Astrocyte of the spinal cord (primary cell): ENCODE data around the gene NECTIN4.

Source experiments
- DNase-seq: peaks from one replicate; pipeline ENCODE4 v3.0.0; 2011; ENCODE audit warnings: low read depth, low spot score
- H3K4me3 ChIP-seq: 2 replicates; pipeline ENCODE4 v1.5.1; 2011; ENCODE audit warnings: low read depth, mild to moderate bottlenecking, low read length, moderate library complexity
- in situ Hi-C: cut with HindIII; loops from 2 replicates; pipeline ENCODE4 v1.10.0; 2017; ENCODE audit warnings: low sequenced_read_pairs
- TF ChIP-seq, protein P1 (sequence below): IDR thresholded peaks from 2 replicates; pipeline ENCODE4 v1.5.1; 2012; ENCODE audit warnings: low read depth, mild to moderate bottlenecking, low read length, inconsistent platforms

Gene NECTIN4

GRCh38 chr1:161113915-161114314 lies 24.6 kb upstream of the NECTIN4 start:
- DNase-seq: no peak
- H3K4me3 ChIP-seq: no peak overlapping the region
- in situ Hi-C loops: no loop called here
- TF ChIP-seq, protein P1, sequence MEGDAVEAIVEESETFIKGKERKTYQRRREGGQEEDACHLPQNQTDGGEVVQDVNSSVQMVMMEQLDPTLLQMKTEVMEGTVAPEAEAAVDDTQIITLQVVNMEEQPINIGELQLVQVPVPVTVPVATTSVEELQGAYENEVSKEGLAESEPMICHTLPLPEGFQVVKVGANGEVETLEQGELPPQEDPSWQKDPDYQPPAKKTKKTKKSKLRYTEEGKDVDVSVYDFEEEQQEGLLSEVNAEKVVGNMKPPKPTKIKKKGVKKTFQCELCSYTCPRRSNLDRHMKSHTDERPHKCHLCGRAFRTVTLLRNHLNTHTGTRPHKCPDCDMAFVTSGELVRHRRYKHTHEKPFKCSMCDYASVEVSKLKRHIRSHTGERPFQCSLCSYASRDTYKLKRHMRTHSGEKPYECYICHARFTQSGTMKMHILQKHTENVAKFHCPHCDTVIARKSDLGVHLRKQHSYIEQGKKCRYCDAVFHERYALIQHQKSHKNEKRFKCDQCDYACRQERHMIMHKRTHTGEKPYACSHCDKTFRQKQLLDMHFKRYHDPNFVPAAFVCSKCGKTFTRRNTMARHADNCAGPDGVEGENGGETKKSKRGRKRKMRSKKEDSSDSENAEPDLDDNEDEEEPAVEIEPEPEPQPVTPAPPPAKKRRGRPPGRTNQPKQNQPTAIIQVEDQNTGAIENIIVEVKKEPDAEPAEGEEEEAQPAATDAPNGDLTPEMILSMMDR: no peak

GRCh38 chr1:161111527-161111926 lies 22.2 kb upstream of the NECTIN4 start:
- DNase-seq: no peak
- H3K4me3 ChIP-seq: no peak overlapping the region
- in situ Hi-C loops: no loop called here
- TF ChIP-seq, protein P1: no peak

DNA sequence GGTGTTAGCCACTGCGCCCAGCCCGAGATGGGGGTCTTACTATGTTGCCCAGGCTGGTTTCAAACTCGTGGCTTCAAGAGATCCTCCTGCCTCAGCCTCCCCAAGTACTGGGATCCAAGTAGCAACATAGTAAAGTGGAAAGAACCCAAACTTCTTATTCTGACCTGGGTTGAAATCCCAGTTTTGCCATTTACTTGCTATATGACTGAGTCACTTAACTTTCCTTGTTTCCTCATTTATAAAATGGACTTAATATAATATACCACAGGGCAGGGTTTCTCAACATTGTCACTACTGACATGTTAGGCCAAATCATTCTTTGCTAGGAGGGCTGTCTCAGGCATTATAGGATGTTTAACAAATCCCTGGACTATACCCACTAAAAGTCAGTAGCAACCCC lies 21.8 kb upstream of the NECTIN4 start:
- TF ChIP-seq, protein P1: no peak
- no peak for DNase-seq
- in situ Hi-C loops: no loop called here
- H3K4me3 ChIP-seq: no peak overlapping the region

GRCh38 chr1:161106431-161106830 lies 17.1 kb upstream of the NECTIN4 start:
- in situ Hi-C loops: no loop called here
- H3K4me3 ChIP-seq: no peak overlapping the region
- no peak for DNase-seq
- TF ChIP-seq, protein P1: no peak

DNA sequence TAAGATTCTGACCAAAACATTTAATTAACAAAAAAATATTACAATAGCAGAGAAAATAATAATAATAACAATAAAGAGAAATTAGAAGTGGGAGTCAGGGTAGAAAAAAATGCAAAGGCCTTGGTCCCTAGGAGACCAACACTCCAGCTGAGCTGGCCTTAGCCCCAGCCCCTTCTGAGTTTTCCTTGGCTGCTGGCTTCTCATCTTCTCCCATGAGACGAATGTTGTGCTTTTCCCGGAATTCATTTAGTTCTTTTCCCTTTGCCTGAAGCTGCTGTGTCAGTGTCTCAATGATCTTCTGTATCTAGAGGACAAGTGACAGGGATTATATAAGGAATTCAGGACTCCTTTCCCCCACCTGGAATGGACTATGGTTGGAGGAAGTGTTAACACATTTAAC lies 11.2 kb upstream of the NECTIN4 start:
- TF ChIP-seq, protein P1: no peak

GRCh38 chr1:161099090-161099802 lies 9.9 kb upstream of the NECTIN4 start:
- no peak for DNase-seq
- no peak overlapping the region for H3K4me3 ChIP-seq
- TF ChIP-seq, protein P1: no peak
- in situ Hi-C loops: no loop called here

More for the DNA sequence above, 11.2 kb upstream of the NECTIN4 start:
- H3K4me3 ChIP-seq: no peak overlapping the region
- in situ Hi-C loops: no loop called here
- no peak for DNase-seq
